CD14-positive monocyte (primary cell): ENCODE measurements around the gene GPX3. TPM values are rescaled to one million over a fixed set of nuclear protein-coding genes. Genes with fewer than 3 reads are reported as not detected.

ENCODE experiments used
- DNase-seq, 3 donors: peaks; one replicate each; pipeline ENCODE4 v3.0.0-alpha.2; 2011 to 2022
- H2AFZ ChIP-seq: 2 replicates; pipeline ENCODE4 v1.6.0; 2012; ENCODE audit warnings: mild to moderate bottlenecking, low read depth, low read length, inconsistent platforms; ENCODE audit not compliant: insufficient read depth, poor library complexity, severe bottlenecking
- H3K27ac ChIP-seq, 2 donors: 1 replicate in 1 of 2; 2 replicates in 1 of 2; pipeline ENCODE4 v1.5.1; 2012 to 2013; ENCODE audit warnings: low read length in 2 of 2, control low read depth in 1 of 2, inconsistent platforms in 1 of 2, low read depth in 1 of 2, mild to moderate bottlenecking in 1 of 2
- H3K27me3 ChIP-seq, 2 donors: one replicate each; pipeline versions ENCODE4 v1.6.0 to v1.6.1; 2011 to 2013; ENCODE audit warnings: low read length in 2 of 2; ENCODE audit not compliant: control insufficient read depth in 2 of 2, insufficient read depth in 2 of 2
- H3K36me3 ChIP-seq, 2 donors: replicated peaks in 1 of 2; 1 replicate in 1 of 2; 2 replicates in 1 of 2; pipeline versions ENCODE4 v1.5.1 to v1.6.1; 2012 to 2013; ENCODE audit warnings: low read length in 2 of 2, control low read depth in 1 of 2, inconsistent platforms in 1 of 2, mild to moderate bottlenecking in 1 of 2; ENCODE audit not compliant: insufficient read depth in 2 of 2, control insufficient read depth in 1 of 2
- H3K4me1 ChIP-seq, 2 donors: 1 replicate in 1 of 2; 2 replicates in 1 of 2; pipeline versions ENCODE4 v1.5.1 to v1.6.1; 2012 to 2013; ENCODE audit warnings: low read length in 2 of 2, control low read depth in 1 of 2, inconsistent platforms in 1 of 2, mild to moderate bottlenecking in 1 of 2, moderate library complexity in 1 of 2; ENCODE audit not compliant: insufficient read depth in 2 of 2, control insufficient read depth in 1 of 2
- H3K4me2 ChIP-seq: replicated peaks from 2 replicates; pipeline ENCODE3; 2012; ENCODE audit warnings: low read length, moderate library complexity, mild to moderate bottlenecking; ENCODE audit not compliant: poor library complexity, severe bottlenecking; ENCODE audit errors: extremely low read depth
- H3K4me3 ChIP-seq, 3 experiments: fragments of 200-600 bp in 1 of 3; sonication (generic) in 1 of 3; replicated peaks in 1 of 3; 1 replicate in 2 of 3; 2 replicates in 1 of 3; pipeline ENCODE4 v1.5.1; 2011 to 2013; ENCODE audit warnings: low read length in 3 of 3, mild to moderate bottlenecking in 3 of 3, control low read depth in 2 of 3, low read depth in 2 of 3, inconsistent platforms in 1 of 3, moderate library complexity in 1 of 3
- H3K79me2 ChIP-seq: 2 replicates; pipeline ENCODE4 v1.6.0; 2012; ENCODE audit warnings: mild to moderate bottlenecking, control low read depth, inconsistent platforms, low read length, moderate library complexity; ENCODE audit not compliant: insufficient read depth
- H3K9ac ChIP-seq: 2 replicates; pipeline ENCODE4 v1.6.0; 2017; ENCODE audit warnings: low read length, mild to moderate bottlenecking; ENCODE audit not compliant: insufficient read depth, poor library complexity, severe bottlenecking
- H3K9me3 ChIP-seq, 2 donors: replicated peaks in 1 of 2; 1 replicate in 1 of 2; 2 replicates in 1 of 2; pipeline versions ENCODE4 v1.5.1 to v1.6.1; 2012 to 2013; ENCODE audit warnings: low read length in 2 of 2, control low read depth in 1 of 2; ENCODE audit not compliant: control insufficient read depth in 1 of 2, insufficient read depth in 1 of 2
- H4K20me1 ChIP-seq: 2 replicates; pipeline ENCODE4 v1.6.0; 2012; ENCODE audit warnings: mild to moderate bottlenecking, low read length, control low read depth, moderate library complexity; ENCODE audit not compliant: insufficient read depth
- H3K27ac Mint-ChIP-seq, 7 donors: one replicate each; pipeline ENCODE4 v1.8.0; 2020; ENCODE audit warnings: mild to moderate bottlenecking in 7 of 7, mixed read lengths in 7 of 7, moderate library complexity in 6 of 7, inconsistent platforms in 2 of 7
- H3K27me3 Mint-ChIP-seq, 3 donors: one replicate each; pipeline ENCODE4 v1.8.0; 2021 to 2022; ENCODE audit warnings: low read depth in 3 of 3, mild to moderate bottlenecking in 3 of 3, mixed read lengths in 3 of 3, moderate library complexity in 3 of 3, inconsistent platforms in 1 of 3
- H3K36me3 Mint-ChIP-seq, 2 donors: one replicate each; pipeline ENCODE4 v1.8.0; 2020; ENCODE audit warnings: mixed read lengths in 2 of 2, inconsistent platforms in 1 of 2, mild to moderate bottlenecking in 1 of 2
- H3K4me1 Mint-ChIP-seq: one replicate; pipeline ENCODE4 v1.8.0; 2020; ENCODE audit warnings: mild to moderate bottlenecking, mixed read lengths
- H3K4me3 Mint-ChIP-seq, 2 donors: one replicate each; pipeline ENCODE4 v1.8.0; 2020; ENCODE audit warnings: mild to moderate bottlenecking in 2 of 2, mixed read lengths in 2 of 2, moderate library complexity in 1 of 2
- H3K9me3 Mint-ChIP-seq, 7 donors: one replicate each; pipeline ENCODE4 v1.8.0; 2020 to 2022; ENCODE audit warnings: mixed read lengths in 7 of 7, mild to moderate bottlenecking in 6 of 7, moderate library complexity in 6 of 7, inconsistent platforms in 2 of 7
- WGBS: methylation state at CpG from one replicate; pipeline ENCODE4 v1.1.5; 2013; ENCODE audit warnings: missing lambda C conversion rate; ENCODE audit not compliant: insufficient coverage; 5-methylcytosine and 5-hydroxymethylcytosine counted together
- intact Hi-C, 2 donors: fragments of 100-400 bp; cut with micrococcal nuclease; formaldehyde crosslinking; loops; one replicate each; pipeline versions ENCODE4 v1.15.0 to v1.15.1; 2023
- polyA plus RNA-seq, 3 donors: library from polyadenylated mRNA; depleted of rRNA in 1 of 3; unstranded in 2 of 3; stranded (reverse) in 1 of 3; fragments of 300-500 nt in 2 of 3; fragments of >200 nt in 1 of 3; fragmentation: Illumina TruSeq in 2 of 3; gene quantifications; 1 replicate in 2 of 3; 2 replicates in 1 of 3; pipeline ENCODE4 v1.2.3, GENCODE V29; 2012 to 2021
- TF ChIP-seq, protein P1 (sequence below): fragments of 200-600 bp; IDR thresholded peaks from one replicate; pipeline ENCODE4 v1.8.0; 2022; ENCODE audit warnings: antibody characterized with exemption, mild to moderate bottlenecking

Gene GPX3
- polyA plus RNA-seq, 3 donors = 3.5 to 12.7 (median 3.8) TPM

DNA sequence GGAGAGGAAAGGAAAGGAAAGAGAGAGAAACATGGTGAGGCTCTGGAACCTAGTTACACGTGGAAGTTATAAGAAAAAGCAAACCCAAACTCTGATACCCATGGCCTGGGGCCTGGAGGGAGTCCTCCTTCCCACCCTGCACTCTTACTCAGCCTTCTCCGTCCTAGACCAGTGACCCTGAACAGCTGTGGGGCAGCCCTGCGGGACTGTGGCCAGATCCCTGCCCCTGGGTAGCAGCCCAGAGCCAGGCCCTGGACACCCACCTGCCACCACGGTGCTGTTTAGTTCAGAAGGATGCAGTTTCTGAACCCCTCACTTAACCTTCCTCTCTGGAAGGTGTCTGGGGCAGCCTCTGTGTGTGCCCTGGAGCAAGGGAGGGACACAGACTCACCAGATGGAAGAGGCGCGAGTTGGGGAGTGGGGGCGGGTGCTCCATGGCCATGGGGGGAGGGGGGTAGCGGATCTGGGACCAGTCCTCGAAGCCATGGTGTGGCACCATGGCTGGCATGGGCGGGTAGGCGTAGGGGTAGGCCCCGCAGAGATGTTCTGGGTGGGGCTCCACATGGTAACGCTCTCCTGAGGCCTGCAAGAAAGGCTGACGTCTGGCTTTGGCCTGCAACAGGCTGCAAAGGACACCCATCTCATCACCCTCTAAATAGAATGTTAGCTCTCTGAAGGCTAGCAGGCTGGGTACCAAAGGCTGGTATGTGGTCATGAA is 13.0 kb downstream of the GPX3 start:
- Histone ChIP-seq H4K20me1 (peaks cover 76% of the 10 kb centered on the region), H2AFZ (no peak overlapping the region), H3K9me3 (no peaks in the 10 kb centered on the region), H3K4me2 (no peak overlapping the region), H3K9ac (no peak overlapping the region), H3K4me3 (no peak overlapping the region), H3K36me3 (peaks cover 96 to 100% of the 10 kb centered on the region in 2 donors), H3K27ac (no peak overlapping the region), H3K27me3 (no peaks in the 10 kb centered on the region), H3K4me1 (no peaks in the 10 kb centered on the region), H3K79me2 (no peaks in the 10 kb centered on the region)
- TF ChIP-seq, protein P1, sequence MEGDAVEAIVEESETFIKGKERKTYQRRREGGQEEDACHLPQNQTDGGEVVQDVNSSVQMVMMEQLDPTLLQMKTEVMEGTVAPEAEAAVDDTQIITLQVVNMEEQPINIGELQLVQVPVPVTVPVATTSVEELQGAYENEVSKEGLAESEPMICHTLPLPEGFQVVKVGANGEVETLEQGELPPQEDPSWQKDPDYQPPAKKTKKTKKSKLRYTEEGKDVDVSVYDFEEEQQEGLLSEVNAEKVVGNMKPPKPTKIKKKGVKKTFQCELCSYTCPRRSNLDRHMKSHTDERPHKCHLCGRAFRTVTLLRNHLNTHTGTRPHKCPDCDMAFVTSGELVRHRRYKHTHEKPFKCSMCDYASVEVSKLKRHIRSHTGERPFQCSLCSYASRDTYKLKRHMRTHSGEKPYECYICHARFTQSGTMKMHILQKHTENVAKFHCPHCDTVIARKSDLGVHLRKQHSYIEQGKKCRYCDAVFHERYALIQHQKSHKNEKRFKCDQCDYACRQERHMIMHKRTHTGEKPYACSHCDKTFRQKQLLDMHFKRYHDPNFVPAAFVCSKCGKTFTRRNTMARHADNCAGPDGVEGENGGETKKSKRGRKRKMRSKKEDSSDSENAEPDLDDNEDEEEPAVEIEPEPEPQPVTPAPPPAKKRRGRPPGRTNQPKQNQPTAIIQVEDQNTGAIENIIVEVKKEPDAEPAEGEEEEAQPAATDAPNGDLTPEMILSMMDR = no peak
- H3K27me3 Mint-ChIP-seq = peaks cover 0 to 2% (median 0%) of the 10 kb centered on the region in 3 donors
- intact Hi-C loops = no loop called here
- no peaks in the 10 kb centered on the region for H3K9me3 Mint-ChIP-seq
- H3K36me3 Mint-ChIP-seq = peaks cover 97 to 100% of the 10 kb centered on the region in 2 donors
- no peaks in the 10 kb centered on the region for H3K4me1 Mint-ChIP-seq
- peak overlapping the region in 3 of 7 donors; percentile 35 to 75 (median 46) for H3K27ac Mint-ChIP-seq
- DNase-seq = no peak
- 100% methylated on average over 11 of the region's 14 CpGs for WGBS
- H3K4me3 Mint-ChIP-seq = no peak overlapping the region

GRCh38 chr5:151034422-151035379 is 14.3 kb downstream of the GPX3 start:
- peaks cover 98 to 100% of the 10 kb centered on the region in 2 donors for H3K36me3 Mint-ChIP-seq

More at GRCh38 chr5:151034422-151035379, 14.3 kb downstream of the GPX3 start:
- H3K9me3 ChIP-seq = no peaks in the 10 kb centered on the region
- Mint-ChIP-seq H3K9me3 (no peaks in the 10 kb centered on the region), H3K27ac (peak overlapping the region in 3 of 7 donors; percentile 55 to 72 (median 67)), H3K27me3 (peaks cover 0 to 2% (median 1%) of the 10 kb centered on the region in 3 donors), H3K4me3 (no peak overlapping the region), H3K4me1 (no peaks in the 10 kb centered on the region)
- H3K4me3 ChIP-seq = no peak overlapping the region
- intact Hi-C loops = no loop called here
- H3K9ac ChIP-seq = no peak overlapping the region
- no peaks in the 10 kb centered on the region for H3K79me2 ChIP-seq
- WGBS = 98% methylated on average over 17 of the region's 19 CpGs
- TF ChIP-seq, protein P1 = no peak
- peak in 1 of 3 donors; percentile 55 for DNase-seq
- no peak overlapping the region for H3K27ac ChIP-seq
- peaks cover 76% of the 10 kb centered on the region for H4K20me1 ChIP-seq
- no peaks in the 10 kb centered on the region for H3K4me1 ChIP-seq
- no peaks in the 10 kb centered on the region for H3K27me3 ChIP-seq
- H3K4me2 ChIP-seq = no peak overlapping the region
- no peak overlapping the region for H2AFZ ChIP-seq
- H3K36me3 ChIP-seq = peaks cover 96 to 100% of the 10 kb centered on the region in 2 donors
